Caco-2 (cell line): ENCODE data around the gene ARHGEF1. TPM values are rescaled to one million over a fixed set of nuclear protein-coding genes. Genes with fewer than 3 reads are reported as not detected.

Experiments
- BruUV-seq: library from RNA; stranded (reverse); fragments of 400-500 nt; replicated peaks from 2 replicates; lab custom pipeline; 2021; lab: Mats Ljungman, UMichigan
- CTCF ChIA-PET: fragments of 300-600 bp; sonication (Branson Sonifier 250); formaldehyde crosslinking; loops from one replicate; lab custom pipeline; 2022; ENCODE audit warnings: antibody characterized with exemption; lab: Charles Lee
- POLR2A ChIA-PET: fragments of 300-600 bp; sonication (Branson Sonifier 250); formaldehyde crosslinking; loops from one replicate; lab custom pipeline; 2022; ENCODE audit warnings: antibody characterized with exemption; lab: Charles Lee
- DNase-seq, 2 experiments: peaks; one replicate each; pipeline versions ENCODE4 v3.0.0 to v3.0.0-alpha.2; 2020 to 2022
- H3K27me3 ChIP-seq: replicated peaks from 2 replicates; pipeline ENCODE4 v1.6.0; 2011; ENCODE audit warnings: low read length; ENCODE audit not compliant: control insufficient read depth, insufficient read depth
- H3K36me3 ChIP-seq: 2 replicates; pipeline ENCODE4 v1.5.1; 2011; ENCODE audit warnings: low read length; ENCODE audit not compliant: control insufficient read depth, insufficient read depth
- H3K4me1 ChIP-seq: fragments of 250-450 bp; sonication (Bioruptor Pico); 2 replicates; pipeline ENCODE4 v1.5.1; 2020; ENCODE audit warnings: mild to moderate bottlenecking
- H3K4me3 ChIP-seq: 2 replicates; pipeline ENCODE4 v1.5.1; 2011; ENCODE audit warnings: low read depth, mild to moderate bottlenecking, control low read depth, low read length
- H3K9me3 ChIP-seq: fragments of 250-450 bp; sonication (Bioruptor Pico); 2 replicates; pipeline ENCODE4 v1.5.1; 2020; ENCODE audit warnings: mild to moderate bottlenecking, moderate library complexity
- H3K27ac Mint-ChIP-seq: one replicate; pipeline ENCODE4 v1.8.0; 2022; ENCODE audit warnings: mixed read lengths; ENCODE audit not compliant: unreplicated experiment
- H3K27me3 Mint-ChIP-seq: one replicate; pipeline ENCODE4 v1.8.0; 2022; ENCODE audit warnings: mixed read lengths; ENCODE audit not compliant: insufficient read depth, unreplicated experiment
- H3K36me3 Mint-ChIP-seq: one replicate; pipeline ENCODE4 v1.8.0; 2022; ENCODE audit warnings: mild to moderate bottlenecking, mixed read lengths; ENCODE audit not compliant: insufficient read depth, unreplicated experiment
- H3K4me1 Mint-ChIP-seq: one replicate; pipeline ENCODE4 v1.8.0; 2022; ENCODE audit warnings: low read depth, mixed read lengths; ENCODE audit not compliant: unreplicated experiment
- H3K4me3 Mint-ChIP-seq: one replicate; pipeline ENCODE4 v1.8.0; 2022; ENCODE audit warnings: mild to moderate bottlenecking, moderate library complexity, mixed read lengths; ENCODE audit not compliant: unreplicated experiment
- H3K9me3 Mint-ChIP-seq: one replicate; pipeline ENCODE4 v1.8.0; 2022; ENCODE audit warnings: mixed read lengths; ENCODE audit not compliant: unreplicated experiment
- CTCF ChIP-seq, 2 experiments: fragments of 200-600 bp in 1 of 2; IDR thresholded peaks; 1 replicate in 1 of 2; 2 replicates in 1 of 2; pipeline versions ENCODE4 v1.5.1 to v1.8.0; 2011 to 2022; ENCODE audit warnings: antibody characterized with exemption in 1 of 2, control low read depth in 1 of 2, inconsistent platforms in 1 of 2, low read depth in 1 of 2, low read length in 1 of 2, mild to moderate bottlenecking in 1 of 2, moderate library complexity in 1 of 2; ENCODE audit not compliant: insufficient read depth in 1 of 2, severe bottlenecking in 1 of 2, unreplicated experiment in 1 of 2
- intact Hi-C: fragments of 100-400 bp; cut with micrococcal nuclease; formaldehyde crosslinking; loops from one replicate; pipeline ENCODE4 v1.10.0; 2022; ENCODE audit not compliant: unreplicated experiment
- total RNA-seq: library from RNA; stranded (reverse); gene quantifications from 2 replicates; pipeline ENCODE4 v1.2.3, GENCODE V29; 2022

ARHGEF1 gene
- total RNA-seq, 1 experiment from 2014 or later = 63.5 TPM

- H3K4me3 Mint-ChIP-seq = no peak overlapping the region
- H3K27ac Mint-ChIP-seq = no peak overlapping the region
- Histone ChIP-seq H3K36me3 (no peaks in the 10 kb centered on the region), H3K4me3 (no peak overlapping the region), H3K9me3 (no peaks in the 10 kb centered on the region), H3K4me1 (no peaks in the 10 kb centered on the region), H3K27me3 (no peaks in the 10 kb centered on the region; the same call in 1 of the 2 replicates)
- ChIA-PET CTCF (no interaction called here), POLR2A (no interaction called here)
- no peaks in the 10 kb centered on the region for H3K9me3 Mint-ChIP-seq
- intact Hi-C loops = no loop called here
- TF ChIP-seq CTCF (IDR thresholded peaks at IDR 0.05; ENCODE audit: insufficient read depth in 1 of 2, low read depth in 1 of 2, low read length in 1 of 2, severe bottlenecking in 1 of 2, unreplicated experiment in 1 of 2) = no peak
- H3K27me3 Mint-ChIP-seq = peaks cover 5% of the 10 kb centered on the region
- no TSS peak for BruUV-seq
- no peaks in the 10 kb centered on the region for H3K4me1 Mint-ChIP-seq
- no peaks in the 10 kb centered on the region for H3K36me3 Mint-ChIP-seq
- no peak for DNase-seq
Observed at GRCh38 chr19:41915021-41915775, 32.2 kb downstream of the ARHGEF1 start.

GRCh38 chr19:41915776-41916414 is 32.9 kb downstream of the ARHGEF1 start:
- no peaks in the 10 kb centered on the region for H3K36me3 Mint-ChIP-seq
- POLR2A ChIA-PET = no interaction called here
- no peak for DNase-seq
- Histone ChIP-seq H3K4me3 (no peak overlapping the region), H3K9me3 (no peaks in the 10 kb centered on the region), H3K36me3 (no peaks in the 10 kb centered on the region), H3K4me1 (no peaks in the 10 kb centered on the region), H3K27me3 (no peaks in the 10 kb centered on the region; the same call in 1 of the 2 replicates)
- intact Hi-C loops = no loop called here
- H3K4me3 Mint-ChIP-seq = no peak overlapping the region
- H3K27me3 Mint-ChIP-seq = peaks cover 5% of the 10 kb centered on the region
- H3K4me1 Mint-ChIP-seq = no peaks in the 10 kb centered on the region
- CTCF ChIA-PET = no interaction called here
- no TSS peak for BruUV-seq
- no peak overlapping the region for H3K27ac Mint-ChIP-seq
- no peak for TF ChIP-seq CTCF (IDR thresholded peaks at IDR 0.05; ENCODE audit: insufficient read depth in 1 of 2, low read depth in 1 of 2, low read length in 1 of 2, severe bottlenecking in 1 of 2, unreplicated experiment in 1 of 2)
- no peaks in the 10 kb centered on the region for H3K9me3 Mint-ChIP-seq

GRCh38 chr19:41917676-41918075 is 34.7 kb downstream of the ARHGEF1 start:
- intact Hi-C loops = no loop called here
- no peak for TF ChIP-seq CTCF (IDR thresholded peaks at IDR 0.05; ENCODE audit: insufficient read depth in 1 of 2, low read depth in 1 of 2, low read length in 1 of 2, severe bottlenecking in 1 of 2, unreplicated experiment in 1 of 2)
- Histone ChIP-seq H3K27me3 (no peaks in the 10 kb centered on the region), H3K36me3 (no peaks in the 10 kb centered on the region), H3K4me3 (no peak overlapping the region), H3K9me3 (no peaks in the 10 kb centered on the region), H3K4me1 (no peaks in the 10 kb centered on the region)
- POLR2A ChIA-PET = no interaction called here
- Mint-ChIP-seq H3K4me1 (peaks cover 6% of the 10 kb centered on the region), H3K27me3 (peaks cover 8% of the 10 kb centered on the region), H3K27ac (no peak overlapping the region), H3K36me3 (no peaks in the 10 kb centered on the region), H3K9me3 (no peaks in the 10 kb centered on the region), H3K4me3 (no peak overlapping the region)
- CTCF ChIA-PET = no interaction called here
- no TSS peak for BruUV-seq
- DNase-seq = no peak
